ENCODE results near the gene ZBED3.

The ZBED3 gene

DNA sequence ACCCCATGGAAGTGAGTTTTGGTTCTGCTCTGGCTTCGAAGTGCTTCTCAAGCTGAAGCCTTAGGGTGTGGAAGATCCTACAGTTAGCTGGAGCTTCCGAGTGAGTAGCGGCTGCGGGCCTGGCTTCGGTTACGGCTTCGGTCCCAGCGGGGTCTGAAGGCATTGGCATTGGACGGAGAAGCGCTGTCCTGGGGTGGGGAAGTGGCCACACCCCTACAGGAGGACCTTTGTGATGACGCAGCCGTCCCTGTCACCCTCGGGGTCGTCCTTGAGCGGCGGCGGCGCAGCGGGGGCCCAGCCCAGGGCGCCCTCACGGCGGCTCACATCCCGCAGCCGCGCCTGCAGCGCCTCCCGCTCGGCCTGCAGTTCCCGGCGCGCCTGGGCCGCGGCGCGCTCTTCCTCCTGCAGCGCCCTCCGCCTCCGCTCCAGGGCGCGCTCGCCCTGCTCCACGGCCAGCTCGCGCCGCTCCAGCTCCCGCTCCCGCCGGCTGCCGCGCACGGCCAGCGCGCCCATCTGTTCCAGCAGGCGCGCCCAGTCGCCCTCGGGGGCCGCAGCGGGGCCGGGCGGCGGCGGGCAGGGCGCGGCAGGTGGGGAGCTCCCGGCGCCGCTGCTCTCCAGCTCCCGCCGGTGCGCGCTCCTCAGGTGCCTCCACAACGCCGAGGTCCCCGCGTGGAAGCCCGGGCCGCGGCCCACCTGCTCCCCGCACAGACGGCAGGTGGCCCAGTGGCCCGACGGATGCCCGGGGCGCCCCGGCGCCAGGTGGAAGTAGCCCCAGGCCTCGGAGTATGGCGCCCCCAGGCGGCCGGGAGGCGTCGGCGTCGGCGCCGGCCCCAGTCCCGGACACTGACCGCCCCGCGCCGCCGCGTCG, 9.9 kb downstream of the ZBED3 start:
- peak; percentile 30 for DNase-seq

DNA sequence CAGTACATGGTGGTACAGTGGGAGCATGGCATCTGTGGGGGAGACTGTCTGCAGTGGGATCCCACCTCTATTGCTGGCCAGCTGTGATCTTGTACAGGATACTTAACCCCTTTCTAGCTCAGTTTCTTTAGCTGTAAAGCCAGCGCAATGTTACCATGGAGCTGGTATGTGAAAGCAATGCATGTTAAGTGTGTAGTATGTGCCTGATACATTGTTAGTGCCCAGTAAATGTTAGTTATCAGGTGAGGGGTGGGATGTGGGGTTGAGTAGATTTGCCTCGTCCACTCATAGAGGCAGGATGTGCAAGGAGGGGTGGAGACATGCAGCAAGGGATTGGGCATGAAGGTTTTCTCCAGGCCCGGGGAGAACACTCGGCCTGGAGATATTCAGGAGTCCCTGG, 12.3 kb downstream of the ZBED3 start:
- no peak for DNase-seq

DNA sequence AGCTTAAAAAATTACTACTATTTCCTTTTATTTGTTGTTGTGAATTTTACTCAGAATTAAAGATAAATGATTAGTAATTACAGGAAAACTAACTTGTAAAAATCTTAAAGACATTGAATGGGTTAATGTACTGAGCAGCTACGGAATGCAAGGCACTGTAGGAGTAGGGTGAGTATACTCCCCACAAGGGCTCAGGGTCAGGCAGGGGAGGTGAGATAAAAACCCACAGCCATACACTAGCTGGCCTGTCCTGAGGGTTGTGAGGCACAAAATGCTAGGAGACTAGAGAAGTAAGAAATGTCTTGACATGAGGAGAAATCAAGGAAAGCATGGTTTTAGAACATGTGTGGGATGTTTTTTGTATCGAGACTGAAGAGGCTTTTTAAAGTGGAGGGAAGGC, 13.4 kb downstream of the ZBED3 start:
- DNase-seq = no peak

DNA sequence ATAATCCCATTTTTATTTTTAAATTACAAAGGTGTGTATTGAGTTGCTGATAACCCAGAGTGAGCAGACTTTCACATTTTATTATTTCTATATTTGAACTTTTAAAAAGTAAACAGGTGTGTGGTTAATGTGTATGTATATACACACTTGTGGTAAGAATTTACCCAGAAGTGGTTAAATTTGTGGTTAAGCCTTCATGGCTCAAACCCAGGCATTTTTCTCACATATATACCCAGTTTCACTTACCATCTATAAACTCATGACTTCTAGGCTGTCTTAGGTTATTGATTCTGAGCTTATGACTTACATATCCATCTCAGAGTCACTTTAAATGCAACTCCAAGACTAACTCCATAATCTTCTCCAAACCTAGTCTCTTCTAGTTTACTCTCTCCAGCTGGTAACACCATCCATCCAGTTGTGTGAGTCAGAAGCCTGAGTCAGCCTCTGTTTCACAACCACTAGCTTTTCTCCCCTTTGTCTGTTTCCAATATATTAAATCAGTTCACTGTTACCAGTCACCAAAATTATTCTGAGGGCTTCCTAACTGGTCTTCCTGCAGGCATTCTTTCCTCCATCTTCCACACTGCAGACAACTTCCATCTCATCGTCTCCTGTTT, 20.2 kb downstream of the ZBED3 start:
- DNase-seq = peak; percentile 82

- no peak for DNase-seq
These were observed 20.9 kb downstream of the ZBED3 start for GRCh38 chr5:77066184-77066583.

- no peak for DNase-seq
These were observed 21.8 kb downstream of the ZBED3 start for GRCh38 chr5:77065256-77065655.

- no peak for DNase-seq
These were observed 23.0 kb downstream of the ZBED3 start for GRCh38 chr5:77064040-77064439.

DNA sequence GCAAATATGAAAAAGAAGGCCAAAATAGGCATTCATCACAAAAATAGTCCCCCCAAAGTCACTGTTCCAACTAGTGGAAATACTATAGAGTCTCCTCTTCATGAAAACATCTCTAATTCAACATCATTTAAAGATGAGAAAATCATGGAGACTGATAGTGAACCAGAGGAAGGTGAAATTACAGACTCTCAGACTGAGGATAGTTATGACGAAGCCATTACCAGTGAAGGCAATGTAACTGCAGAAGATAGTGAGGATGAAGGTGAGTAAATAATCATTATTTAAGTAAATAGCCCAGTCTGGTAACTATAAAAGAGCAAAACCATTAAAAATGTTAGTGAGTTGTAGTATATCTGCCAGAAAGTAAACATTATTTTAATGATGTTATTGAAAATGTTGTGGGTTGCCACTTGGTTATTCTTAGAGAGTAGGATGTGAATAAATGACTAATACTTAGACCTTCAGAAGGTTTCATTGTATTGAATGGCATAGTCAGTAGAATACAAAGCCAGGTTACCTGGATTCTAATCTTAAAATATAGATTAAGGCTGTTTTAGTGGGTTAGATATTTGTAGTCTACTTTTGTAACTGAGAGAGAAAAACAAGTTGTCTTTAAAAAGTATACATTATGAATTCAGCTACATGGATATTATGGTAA, 40.5 kb downstream of the ZBED3 start:
- DNase-seq = no peak

- no peak for DNase-seq
These were observed 51.1 kb downstream of the ZBED3 start for GRCh38 chr5:77035950-77036349.

- no peak for DNase-seq
These were observed 53.7 kb downstream of the ZBED3 start for GRCh38 chr5:77033338-77033737.

GRCh38 chr5:77032635-77033034, 54.5 kb downstream of the ZBED3 start:
- no peak for DNase-seq

DNA sequence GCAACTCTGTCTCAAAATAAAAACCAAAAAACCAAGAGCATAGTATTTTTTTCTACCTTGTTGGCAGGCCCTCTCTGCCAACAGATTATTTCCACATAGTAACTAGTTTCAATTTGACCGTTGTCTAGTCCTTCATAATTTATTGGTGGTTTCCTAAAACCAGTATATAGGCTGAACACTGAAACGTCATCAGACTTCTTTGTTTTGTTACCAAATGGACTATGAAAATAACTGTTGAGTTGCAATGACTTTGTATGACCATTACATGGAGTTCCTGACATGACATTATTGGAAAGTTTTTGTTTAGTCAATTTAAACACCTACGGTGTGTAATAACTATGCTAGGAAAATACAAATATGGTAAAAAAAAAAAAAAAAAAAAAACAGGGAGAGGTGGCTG, 55.2 kb downstream of the ZBED3 start:
- DNase-seq = no peak

- DNase-seq = peak; percentile 93
These were observed 56.7 kb downstream of the ZBED3 start, which contains the start of gene AGGF1 for GRCh38 chr5:77030097-77031071. Gene AGGF1 (plus strand): TSS chr5:77030404. CDS start chr5:77030767, 363 bp downstream.

DNA sequence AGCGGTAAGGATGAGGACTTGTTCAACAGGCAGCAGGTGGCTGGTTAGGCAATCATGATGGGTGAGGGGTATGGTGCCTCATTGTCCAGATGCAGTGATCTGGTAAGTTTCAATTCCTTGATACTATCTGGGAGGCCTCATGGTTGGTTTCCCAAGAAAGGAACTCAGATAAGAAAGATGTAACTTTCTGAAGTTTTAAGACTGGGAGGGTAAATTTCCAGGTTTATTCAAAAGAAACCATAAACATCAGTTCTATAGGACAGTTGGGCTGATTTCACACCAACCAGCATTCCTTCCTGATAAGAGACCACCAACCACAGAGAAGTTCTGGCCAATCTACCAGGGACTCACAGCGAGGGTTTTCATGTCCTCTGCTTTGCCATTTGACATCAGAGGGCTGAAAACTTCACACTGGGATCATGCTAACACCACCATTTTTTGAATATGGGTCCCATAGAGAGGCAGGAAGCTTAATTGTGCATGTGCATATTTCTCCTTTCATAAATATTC, 57.7 kb downstream of the ZBED3 start:
- no peak for DNase-seq

DNA sequence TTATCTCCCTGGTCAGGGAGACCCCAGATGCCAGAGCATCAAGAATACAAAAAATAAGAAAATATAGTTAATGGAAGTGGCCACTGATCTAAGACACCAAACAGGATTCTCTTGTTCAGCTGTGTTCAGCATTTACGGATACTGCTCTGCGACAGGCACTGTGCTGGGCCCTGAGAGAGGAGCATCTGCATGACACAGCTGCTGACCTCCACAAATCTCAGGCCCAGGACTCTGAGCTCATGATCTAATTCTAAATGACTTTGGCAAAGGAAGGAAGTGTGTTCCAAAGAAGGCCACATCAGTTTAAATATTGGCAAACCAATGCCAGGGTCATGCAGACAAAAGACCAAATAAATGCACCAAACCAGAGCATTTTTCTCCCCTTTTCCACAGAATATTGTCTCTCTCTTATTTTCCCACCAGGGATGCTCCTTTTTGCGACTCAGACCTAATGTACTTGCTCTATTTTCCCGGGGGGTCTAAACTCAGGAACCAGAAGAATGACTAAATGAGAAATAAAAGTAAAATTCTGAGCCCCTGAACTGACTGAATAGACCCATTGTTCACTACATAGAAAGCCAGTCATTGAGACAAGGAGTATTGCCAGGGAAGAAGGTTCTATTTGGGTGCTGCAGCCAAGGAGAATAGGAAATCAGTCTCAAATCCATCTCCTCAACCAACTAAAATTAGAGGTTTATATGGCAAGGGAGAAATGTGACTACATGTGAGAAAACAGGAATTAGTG, 58.3 kb downstream of the ZBED3 start:
- no peak for DNase-seq

GRCh38 chr5:77024490-77024889, 62.6 kb downstream of the ZBED3 start:
- no peak for DNase-seq

- DNase-seq = no peak
These were observed 64.3 kb downstream of the ZBED3 start for GRCh38 chr5:77022511-77023417.

Data from HCEC 1CT (cell line).